HepG2 (cell line): ENCODE measurements around the gene SPG7. TPM values are rescaled to one million over a fixed set of nuclear protein-coding genes. Genes with fewer than 3 reads are reported as not detected.
A peak's percentile ranks its signal among the peaks of the same experiment; 100 is the strongest.

Source experiments
- BCLAF1 ChIP-seq: fragments of 450-650 bp; IDR thresholded peaks from 2 replicates; pipeline ENCODE4 v1.6.1; 2017; ENCODE audit warnings: mild to moderate bottlenecking
- ISL2 ChIP-seq: sonication (generic); formaldehyde crosslinking; IDR thresholded peaks from 2 replicates; pipeline ENCODE4 v1.5.0; 2020; ENCODE audit warnings: missing genetic modification reagents
- PRDM15 ChIP-seq: sonication (generic); formaldehyde crosslinking; IDR thresholded peaks from 2 replicates; pipeline ENCODE4 v1.4.0; 2020; ENCODE audit warnings: missing genetic modification reagents
- SMC3 ChIP-seq: IDR thresholded peaks from 2 replicates; pipeline ENCODE4 v1.6.1; 2011; ENCODE audit warnings: low read length, improper control_type of control experiment
- SOX13 ChIP-seq, 3 experiments: fragments of 450-650 bp in 1 of 3; sonication (generic) in 1 of 3; formaldehyde crosslinking in 1 of 3; IDR thresholded peaks in 2 of 3; conservative IDR thresholded peaks in 1 of 3; 2 replicates each; pipeline versions ENCODE4 v1.5.0 to v1.6.1; 2016 to 2020; ENCODE audit warnings: antibody characterized with exemption in 1 of 3, mild to moderate bottlenecking in 1 of 3, missing compliant biosample characterization in 1 of 3, missing genetic modification reagents in 1 of 3, moderate library complexity in 1 of 3
- ZNF138 ChIP-seq: sonication (generic); formaldehyde crosslinking; IDR thresholded peaks from 2 replicates; pipeline ENCODE4 v1.5.0; 2020; ENCODE audit warnings: mild to moderate bottlenecking, low read depth, missing genetic modification reagents
- ZNF235 ChIP-seq: sonication (generic); formaldehyde crosslinking; IDR thresholded peaks from 2 replicates; pipeline ENCODE4 v1.8.1; 2023; ENCODE audit warnings: mild to moderate bottlenecking, missing genetic modification reagents, borderline replicate concordance
- ZNF773 ChIP-seq: sonication (generic); formaldehyde crosslinking; IDR thresholded peaks from 2 replicates; pipeline ENCODE4 v1.4.0; 2020; ENCODE audit warnings: missing genetic modification reagents, borderline replicate concordance
- ZNF792 ChIP-seq: IDR thresholded peaks from 2 replicates; pipeline ENCODE4 v1.6.1; 2016
- ZSCAN29 ChIP-seq: sonication (generic); formaldehyde crosslinking; conservative IDR thresholded peaks from 2 replicates; pipeline ENCODE4 v1.4.0; 2020; ENCODE audit warnings: mild to moderate bottlenecking, missing genetic modification reagents
- polyA plus RNA-seq, 8 experiments: library from polyadenylated mRNA; depleted of rRNA in 3 of 8; stranded (reverse) in 7 of 8; unstranded in 1 of 8; fragments of >200 nt; fragmentation: Illumina TruSeq in 4 of 8; extraction: Trizol in 4 of 8; gene quantifications; 2 replicates each; pipeline versions ENCODE4 v1.2.1 to v1.2.3, GENCODE V29; 2011 to 2016; ENCODE audit warnings: low read depth in 4 of 8, missing spikeins in 1 of 8, mixed read lengths in 1 of 8; ENCODE audit not compliant: insufficient read depth in 1 of 8
- total RNA-seq, 5 experiments: library from RNA; depleted of rRNA; stranded (reverse); fragments of >200 nt; fragmentation: Illumina TruSeq; extraction: Trizol; gene quantifications; 2 replicates each; pipeline ENCODE4 v1.2.3, GENCODE V29; 2016; ENCODE audit warnings: low read depth in 1 of 5
- TF ChIP-seq, protein P1 (sequence below): sonication (generic); formaldehyde crosslinking; conservative IDR thresholded peaks from 2 replicates; pipeline ENCODE4 v1.8.0; 2022; ENCODE audit warnings: mild to moderate bottlenecking, moderate library complexity, missing genetic modification reagents
- TF ChIP-seq, protein P2 (sequence below): sonication (generic); formaldehyde crosslinking; IDR thresholded peaks from 2 replicates; pipeline ENCODE4 v1.5.0; 2020; ENCODE audit warnings: mild to moderate bottlenecking, missing genetic modification reagents, borderline replicate concordance
- TF ChIP-seq, protein P3 (sequence below): sonication (generic); formaldehyde crosslinking; IDR thresholded peaks from 2 replicates; pipeline ENCODE4 v1.5.0; 2020; ENCODE audit warnings: missing genetic modification reagents

Gene SPG7
- total and polyA plus RNA-seq, 2 of the 13 experiments (the other 11 are each of a cell fraction or from before 2014, with no cell fraction given), result 66.0 to 136 TPM

- TF ChIP-seq PRDM15 (CRISPR knock-in tag) (no peak), SOX13 (IDR thresholded peaks at IDR 0.05) (no peak), SOX13 (CRISPR knock-in tag; conservative IDR thresholded peaks at IDR 0.05 in 1 of 2, IDR thresholded peaks at IDR 0.05 in 1 of 2) (no peak), ZNF773 (CRISPR knock-in tag) (no peak), ZSCAN29 (no peak), ZNF138 (no peak), ZNF235 (CRISPR knock-in tag) (peak; percentile 79; the same call in 1 of the 2 replicates), ZNF792 (peak; percentile 21; the same call in 1 of the 2 replicates), BCLAF1 (no peak), ISL2 (CRISPR knock-in tag) (no peak), SMC3 (no peak)
- TF ChIP-seq, protein P1, sequence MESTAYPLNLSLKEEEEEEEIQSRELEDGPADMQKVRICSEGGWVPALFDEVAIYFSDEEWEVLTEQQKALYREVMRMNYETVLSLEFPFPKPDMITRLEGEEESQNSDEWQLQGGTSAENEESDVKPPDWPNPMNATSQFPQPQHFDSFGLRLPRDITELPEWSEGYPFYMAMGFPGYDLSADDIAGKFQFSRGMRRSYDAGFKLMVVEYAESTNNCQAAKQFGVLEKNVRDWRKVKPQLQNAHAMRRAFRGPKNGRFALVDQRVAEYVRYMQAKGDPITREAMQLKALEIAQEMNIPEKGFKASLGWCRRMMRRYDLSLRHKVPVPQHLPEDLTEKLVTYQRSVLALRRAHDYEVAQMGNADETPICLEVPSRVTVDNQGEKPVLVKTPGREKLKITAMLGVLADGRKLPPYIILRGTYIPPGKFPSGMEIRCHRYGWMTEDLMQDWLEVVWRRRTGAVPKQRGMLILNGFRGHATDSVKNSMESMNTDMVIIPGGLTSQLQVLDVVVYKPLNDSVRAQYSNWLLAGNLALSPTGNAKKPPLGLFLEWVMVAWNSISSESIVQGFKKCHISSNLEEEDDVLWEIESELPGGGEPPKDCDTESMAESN, result no peak; the same call in 1 of the 2 replicates
- TF ChIP-seq, protein P2, sequence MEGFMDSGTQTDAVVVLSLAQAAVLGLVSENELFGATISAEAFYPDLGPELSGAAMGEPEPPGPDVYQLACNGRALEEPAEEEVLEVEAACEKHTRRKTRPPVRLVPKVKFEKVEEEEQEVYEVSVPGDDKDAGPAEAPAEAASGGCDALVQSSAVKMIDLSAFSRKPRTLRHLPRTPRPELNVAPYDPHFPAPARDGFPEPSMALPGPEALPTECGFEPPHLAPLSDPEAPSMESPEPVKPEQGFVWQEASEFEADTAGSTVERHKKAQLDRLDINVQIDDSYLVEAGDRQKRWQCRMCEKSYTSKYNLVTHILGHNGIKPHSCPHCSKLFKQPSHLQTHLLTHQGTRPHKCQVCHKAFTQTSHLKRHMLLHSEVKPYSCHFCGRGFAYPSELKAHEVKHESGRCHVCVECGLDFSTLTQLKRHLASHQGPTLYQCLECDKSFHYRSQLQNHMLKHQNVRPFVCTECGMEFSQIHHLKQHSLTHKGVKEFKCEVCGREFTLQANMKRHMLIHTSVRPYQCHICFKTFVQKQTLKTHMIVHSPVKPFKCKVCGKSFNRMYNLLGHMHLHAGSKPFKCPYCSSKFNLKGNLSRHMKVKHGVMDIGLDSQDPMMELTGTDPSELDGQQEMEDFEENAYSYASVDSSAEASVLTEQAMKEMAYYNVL, result no peak
- TF ChIP-seq, protein P3, sequence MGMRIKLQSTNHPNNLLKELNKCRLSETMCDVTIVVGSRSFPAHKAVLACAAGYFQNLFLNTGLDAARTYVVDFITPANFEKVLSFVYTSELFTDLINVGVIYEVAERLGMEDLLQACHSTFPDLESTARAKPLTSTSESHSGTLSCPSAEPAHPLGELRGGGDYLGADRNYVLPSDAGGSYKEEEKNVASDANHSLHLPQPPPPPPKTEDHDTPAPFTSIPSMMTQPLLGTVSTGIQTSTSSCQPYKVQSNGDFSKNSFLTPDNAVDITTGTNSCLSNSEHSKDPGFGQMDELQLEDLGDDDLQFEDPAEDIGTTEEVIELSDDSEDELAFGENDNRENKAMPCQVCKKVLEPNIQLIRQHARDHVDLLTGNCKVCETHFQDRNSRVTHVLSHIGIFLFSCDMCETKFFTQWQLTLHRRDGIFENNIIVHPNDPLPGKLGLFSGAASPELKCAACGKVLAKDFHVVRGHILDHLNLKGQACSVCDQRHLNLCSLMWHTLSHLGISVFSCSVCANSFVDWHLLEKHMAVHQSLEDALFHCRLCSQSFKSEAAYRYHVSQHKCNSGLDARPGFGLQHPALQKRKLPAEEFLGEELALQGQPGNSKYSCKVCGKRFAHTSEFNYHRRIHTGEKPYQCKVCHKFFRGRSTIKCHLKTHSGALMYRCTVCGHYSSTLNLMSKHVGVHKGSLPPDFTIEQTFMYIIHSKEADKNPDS (CRISPR knock-in tag), result no peak
Observed at GRCh38 chr16:89561142-89561883, 53.1 kb downstream of the SPG7 start (continued).
